LoVo (cell line): ENCODE measurements around the gene ATP11A.

ENCODE experiments used
- DNase-seq: peaks from one replicate; pipeline ENCODE4 v3.0.0-alpha.2; 2016; ENCODE audit warnings: low spot score

Gene ATP11A

GRCh38 chr13:112930192-112930591 is 240.4 kb downstream of the ATP11A start:
- no peak for DNase-seq

- DNase-seq = peak; percentile 68
These were observed 241.4 kb downstream of the ATP11A start for GRCh38 chr13:112931028-112931934.

GRCh38 chr13:112932971-112933370 is 243.1 kb downstream of the ATP11A start:
- DNase-seq = no peak

GRCh38 chr13:112933649-112934048 is 243.8 kb downstream of the ATP11A start:
- no peak for DNase-seq

GRCh38 chr13:112934078-112934477 is 244.2 kb downstream of the ATP11A start:
- DNase-seq = no peak
